IPS DF 19.7 (cell line): Measurements from ENCODE around the gene ZNF225.
"Not testable (repeated sequence)": the region's sequence is repeated elsewhere in the genome, so short reads cannot be mapped to it uniquely, and the experiment has no call there.

Source experiments
- DNase-seq: peaks from one replicate; pipeline ENCODE4 v3.0.0-alpha.2; 2013; ENCODE audit warnings: low read depth, low spot score

ZNF225 gene

DNA sequence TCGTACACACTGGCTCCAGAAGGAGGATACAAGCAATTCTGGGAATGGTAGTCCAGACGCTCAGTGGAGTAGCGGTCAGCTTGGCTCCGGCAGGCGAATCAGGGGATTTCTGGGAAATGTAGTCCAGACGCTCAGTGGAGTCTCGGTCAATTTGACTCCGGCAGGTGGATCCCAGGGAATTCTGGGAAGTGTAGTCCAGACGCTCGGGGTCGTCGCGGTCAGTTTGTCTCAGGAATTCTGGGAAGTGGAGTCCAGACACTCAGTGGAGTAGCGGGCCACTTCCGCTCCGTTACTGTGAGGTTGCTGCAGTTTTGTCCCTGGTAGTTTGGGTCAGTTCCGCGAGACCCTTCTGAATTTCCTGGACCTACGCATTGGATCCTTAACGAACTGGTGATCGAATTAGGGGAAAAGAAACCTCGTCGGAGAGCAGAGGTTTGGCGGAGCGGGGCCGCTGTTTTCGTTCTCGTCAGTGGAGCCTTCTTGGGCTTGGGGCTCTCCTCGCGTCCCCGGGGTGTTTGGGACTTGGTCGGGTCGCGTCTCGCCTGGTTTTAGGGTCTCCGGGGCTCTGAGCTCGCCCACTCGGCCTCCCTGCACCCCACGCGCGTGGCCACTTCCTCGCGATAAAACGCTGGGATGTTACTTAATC is at the start of gene ZNF225:
Gene ZNF225, plus strand, starts transcription at position 262 of the 646 bp plus-strand sequence. CDS start 2,429 bp downstream, outside the sequence.
- peak; percentile 99 for DNase-seq

DNA sequence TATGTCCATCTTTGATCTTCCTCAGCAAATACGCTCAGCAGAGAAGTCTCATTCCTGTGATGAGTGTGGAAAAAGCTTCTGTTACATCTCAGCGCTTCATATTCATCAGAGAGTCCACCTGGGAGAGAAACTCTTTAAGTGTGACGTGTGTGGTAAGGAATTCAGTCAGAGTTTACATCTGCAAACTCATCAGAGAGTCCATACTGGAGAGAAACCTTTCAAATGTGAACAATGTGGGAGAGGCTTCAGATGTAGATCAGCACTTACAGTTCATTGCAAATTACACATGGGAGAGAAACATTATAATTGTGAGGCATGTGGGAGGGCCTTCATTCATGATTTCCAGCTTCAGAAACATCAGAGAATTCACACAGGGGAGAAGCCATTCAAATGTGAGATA is 46.9 kb upstream of the ZNF225 start:
- DNase-seq: no peak

DNA sequence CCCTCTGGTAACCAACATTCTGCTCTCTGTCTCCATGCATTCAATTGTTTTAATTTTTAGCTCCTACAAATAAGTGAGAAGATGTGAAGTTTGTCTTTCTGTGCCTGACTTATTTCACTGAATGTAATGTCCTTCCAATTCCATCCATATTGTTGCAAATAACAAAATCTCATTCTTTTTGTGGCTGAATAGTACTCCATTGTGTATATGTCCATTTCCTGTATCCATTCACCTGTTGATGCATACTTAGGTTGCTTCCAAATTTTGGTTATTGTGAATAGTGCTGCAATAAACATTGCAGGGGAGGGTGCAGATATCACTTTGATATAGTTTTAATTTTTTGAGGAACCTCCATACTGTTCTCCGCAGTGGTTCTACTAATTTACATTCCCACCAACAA is 43.8 kb upstream of the ZNF225 start:
- DNase-seq: no peak

DNA sequence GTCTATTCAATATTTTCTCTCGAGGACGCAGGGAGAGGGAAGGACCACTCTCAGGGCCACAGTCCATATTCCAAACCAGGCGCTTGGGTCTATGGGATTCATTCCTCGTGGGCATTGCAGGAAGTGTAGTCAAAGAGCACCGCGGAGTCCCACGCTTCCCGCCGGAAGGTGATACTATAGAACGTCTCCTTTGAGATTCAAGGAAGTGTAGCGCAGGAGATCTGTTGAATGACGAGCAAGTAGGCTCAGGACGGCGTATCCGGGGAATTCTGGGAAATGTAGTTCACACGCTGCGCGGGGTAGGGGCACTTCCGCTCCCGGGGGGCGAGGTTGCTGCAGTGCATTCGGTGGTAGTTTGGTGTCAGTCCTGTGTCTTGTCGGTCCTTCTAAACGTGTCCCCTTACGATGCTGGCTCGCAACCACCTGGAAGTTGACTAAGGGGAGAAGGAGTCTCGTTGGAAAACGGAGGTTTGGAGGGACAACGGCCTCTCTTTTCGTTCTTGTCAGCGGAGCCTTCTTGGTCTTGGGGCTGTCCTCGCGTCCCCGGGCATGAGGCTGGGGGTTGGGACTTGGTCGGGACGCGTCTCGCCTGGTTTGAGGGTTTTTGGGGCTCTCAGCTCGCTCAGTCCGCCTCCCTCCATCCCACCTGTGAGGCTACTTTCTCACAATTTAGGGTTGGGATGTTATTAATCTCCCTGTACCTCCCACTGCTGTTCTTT is 41.2 kb upstream of the ZNF225 start, which contains the start of gene ZNF284:
Gene ZNF284, plus strand, starts transcription at position 336 of the 719 bp plus-strand sequence. CDS start 4,231 bp downstream, outside the sequence.
- peak; percentile 89 for DNase-seq

DNA sequence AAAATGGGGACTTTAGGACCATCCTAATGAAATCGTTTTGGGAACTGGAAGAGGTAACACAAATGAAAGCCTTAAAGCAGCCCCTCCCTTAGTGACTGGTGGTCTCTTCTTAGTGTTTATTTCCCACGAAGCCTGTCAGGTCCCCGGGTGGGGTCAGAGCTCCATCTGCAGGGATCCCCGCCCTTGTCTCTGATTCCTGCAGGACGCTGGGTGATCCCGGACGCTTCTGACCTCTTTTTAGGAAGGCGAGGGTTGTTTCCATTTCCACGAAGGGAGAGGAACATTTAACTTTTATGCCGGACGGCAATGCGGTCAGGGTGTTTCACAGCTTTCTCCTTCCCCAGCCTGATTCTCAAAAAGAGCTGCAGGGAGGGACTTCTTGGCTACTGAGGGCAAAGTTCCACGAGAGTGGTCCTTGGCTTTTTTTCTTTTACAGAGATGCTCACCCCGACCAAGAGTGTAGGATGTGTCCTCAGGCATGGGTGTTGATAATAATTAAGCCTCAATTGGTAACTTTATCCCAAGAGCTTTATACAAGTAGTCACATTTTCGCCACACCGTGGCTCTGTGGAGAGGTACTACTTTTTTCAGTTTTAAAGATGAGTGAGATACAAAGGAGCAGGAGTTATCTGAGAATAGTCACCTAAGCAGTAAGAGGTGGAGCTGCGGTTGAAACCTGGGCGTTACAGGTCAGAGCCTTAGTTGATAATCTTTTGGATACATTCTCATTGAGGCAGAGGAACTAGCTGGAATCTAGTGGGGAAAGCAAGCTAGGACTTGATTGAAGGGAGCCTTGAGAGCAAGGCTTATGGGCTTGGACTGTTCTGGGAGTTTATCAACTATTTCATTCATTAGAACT is 40.4 kb upstream of the ZNF225 start:
- DNase-seq: no peak

DNA sequence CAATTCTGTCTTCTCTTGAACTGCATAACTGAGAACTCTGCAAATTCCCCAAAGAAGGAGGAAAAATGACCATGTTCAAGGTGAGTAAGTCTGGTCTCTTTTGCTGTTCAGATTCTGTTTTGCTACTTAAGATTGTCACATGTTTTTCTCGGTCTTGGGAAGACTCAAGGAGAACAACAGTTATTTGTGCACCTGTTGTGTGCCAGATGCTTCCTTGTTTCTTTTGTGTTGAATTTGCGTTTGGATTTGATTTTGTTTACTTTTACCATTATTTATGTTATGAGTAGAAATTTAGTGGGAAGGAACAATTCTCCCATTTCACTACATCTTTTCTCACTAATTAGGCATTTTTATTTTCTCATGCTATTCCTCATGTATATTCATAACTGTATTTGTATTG is 36.9 kb upstream of the ZNF225 start:
- DNase-seq: no peak

DNA sequence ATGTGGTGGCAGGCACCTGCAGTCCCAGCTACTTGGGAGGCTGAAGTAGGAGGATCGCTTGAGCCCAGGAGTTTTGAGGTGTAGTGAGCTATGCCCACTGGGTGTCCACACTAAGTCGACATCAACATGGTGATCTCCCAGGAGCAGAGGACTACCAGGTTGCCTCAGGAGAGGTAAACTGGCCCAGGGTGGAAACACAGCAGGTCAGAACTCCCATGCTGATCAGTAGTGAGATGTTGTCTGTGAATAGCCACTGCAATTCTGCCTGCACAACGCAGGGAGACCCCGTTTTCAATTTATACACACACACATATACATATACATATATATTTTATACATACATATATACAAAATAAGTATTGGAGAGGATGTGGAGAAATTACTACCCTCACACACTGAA is 21.1 kb upstream of the ZNF225 start:
- no peak for DNase-seq

DNA sequence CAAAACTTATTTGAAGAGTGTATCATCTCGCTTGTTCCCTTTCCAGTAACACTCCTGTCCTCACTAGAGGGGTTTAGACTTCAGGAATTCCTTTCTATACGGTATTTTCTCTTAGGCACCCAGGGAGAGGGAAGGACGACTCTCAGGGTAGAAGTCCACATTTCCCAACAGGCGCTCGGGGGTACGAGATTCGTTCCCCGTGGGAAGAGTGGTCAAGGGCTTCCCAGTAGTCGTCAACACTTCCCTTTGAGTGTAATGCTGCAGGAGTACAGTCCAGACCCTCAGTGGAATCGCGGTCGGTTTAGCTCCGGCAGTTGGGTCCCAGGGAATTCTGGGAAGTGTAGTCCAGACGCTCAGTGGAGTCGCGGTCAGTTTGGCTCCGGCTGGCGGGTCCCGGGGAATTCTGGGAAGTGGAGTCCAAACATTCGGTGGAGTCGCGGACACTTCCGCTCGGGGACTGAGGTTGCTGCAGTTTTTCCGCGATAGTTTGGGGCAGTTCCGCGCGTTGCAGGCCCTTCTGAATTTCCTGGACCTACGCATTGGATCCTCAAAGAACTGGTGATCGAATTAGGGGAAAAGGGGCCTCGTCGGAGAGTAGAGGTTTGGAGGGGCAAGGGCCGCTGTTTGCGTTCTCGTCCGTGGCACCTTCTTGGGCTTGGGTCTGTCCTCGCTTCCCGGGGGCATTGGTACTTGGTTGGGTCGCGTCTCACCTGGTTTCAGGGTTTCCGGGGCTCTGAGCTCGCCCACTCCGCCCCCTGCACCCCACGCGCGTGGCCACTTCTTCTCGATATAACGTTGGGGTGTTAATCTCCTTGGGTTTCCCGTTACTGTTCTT is 19.1 kb upstream of the ZNF225 start, which contains the start of gene ZNF224:
Gene ZNF224, plus strand, starts transcription at position 431 of the 835 bp plus-strand sequence. CDS start 3,513 bp downstream, outside the sequence.
- peak; percentile 79 for DNase-seq

DNA sequence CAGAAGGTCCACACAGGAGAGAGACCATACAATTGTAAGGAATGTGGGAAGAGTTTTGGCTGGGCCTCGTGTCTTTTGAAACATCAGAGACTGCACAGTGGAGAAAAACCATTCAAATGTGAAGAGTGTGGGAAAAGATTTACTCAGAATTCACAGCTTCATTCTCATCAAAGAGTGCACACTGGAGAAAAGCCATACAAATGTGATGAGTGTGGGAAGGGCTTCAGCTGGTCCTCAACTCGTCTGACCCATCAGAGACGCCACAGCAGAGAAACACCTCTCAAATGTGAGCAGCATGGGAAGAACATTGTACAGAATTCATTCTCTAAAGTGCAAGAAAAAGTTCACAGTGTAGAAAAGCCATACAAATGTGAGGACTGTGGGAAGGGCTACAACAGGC is 5.4 kb upstream of the ZNF225 start:
- DNase-seq: no peak

DNA sequence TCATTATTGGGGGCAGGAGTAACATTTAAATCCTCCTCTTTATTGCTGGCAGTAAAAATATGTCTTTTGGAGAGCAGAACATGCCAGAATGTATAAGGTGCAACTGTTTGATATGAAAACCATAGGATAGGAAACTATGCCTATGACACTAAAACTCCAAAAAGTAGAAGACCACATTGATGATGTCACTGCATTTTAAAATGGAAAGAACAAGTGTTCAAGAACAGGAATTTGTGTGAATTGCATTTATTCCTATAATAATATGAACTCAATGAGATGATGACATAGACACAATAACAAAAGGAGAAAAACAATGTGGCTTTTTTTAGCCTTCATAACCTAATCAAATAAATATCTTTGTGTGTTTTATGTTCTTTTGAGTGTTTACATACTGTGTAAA is 3.7 kb upstream of the ZNF225 start:
- DNase-seq: no peak

DNA sequence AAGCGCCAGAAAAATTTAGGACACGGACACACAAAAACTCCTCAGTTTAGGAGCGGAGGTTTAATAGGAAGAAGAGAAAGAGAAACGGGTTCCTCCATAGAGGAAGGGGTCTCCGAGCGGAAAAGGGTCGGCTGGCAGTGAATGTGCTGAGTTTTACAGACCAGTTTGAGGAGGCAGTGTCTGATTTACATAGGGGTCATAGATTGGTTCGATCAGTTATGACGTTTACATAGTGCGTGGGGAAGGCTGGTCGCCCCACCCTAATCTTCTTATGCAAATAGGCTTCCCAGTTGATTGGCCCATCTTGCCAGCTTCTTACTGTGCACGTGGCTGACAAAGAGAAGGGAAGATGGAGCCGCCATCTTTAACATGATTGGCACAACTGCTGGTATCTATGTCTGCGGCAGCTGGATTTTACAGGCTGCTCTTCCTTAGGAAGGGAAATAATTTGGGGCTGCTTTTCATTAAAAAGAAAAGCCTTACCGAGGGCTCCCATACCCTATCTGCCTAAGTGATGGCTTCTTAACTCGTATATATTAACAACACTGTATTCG is 1.2 kb upstream of the ZNF225 start:
- peak; percentile 95 for DNase-seq

DNA sequence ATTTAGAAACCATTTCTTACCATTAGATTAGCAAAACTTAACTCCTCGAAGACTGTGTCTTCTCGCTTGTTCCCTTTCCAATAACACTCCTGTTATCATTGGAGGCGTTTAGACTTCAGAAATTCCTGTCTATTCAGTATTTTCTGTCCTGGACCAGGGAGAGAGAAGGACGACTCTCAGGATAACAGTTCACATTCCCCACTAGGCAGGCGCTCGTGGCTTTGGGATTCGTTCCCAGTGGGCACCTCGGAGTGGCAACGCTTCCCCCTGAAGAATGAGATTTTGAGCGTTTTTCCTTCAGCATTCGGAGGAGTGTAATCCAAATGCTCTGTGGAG is 429 bp upstream of the ZNF225 start:
- DNase-seq: no peak

DNA sequence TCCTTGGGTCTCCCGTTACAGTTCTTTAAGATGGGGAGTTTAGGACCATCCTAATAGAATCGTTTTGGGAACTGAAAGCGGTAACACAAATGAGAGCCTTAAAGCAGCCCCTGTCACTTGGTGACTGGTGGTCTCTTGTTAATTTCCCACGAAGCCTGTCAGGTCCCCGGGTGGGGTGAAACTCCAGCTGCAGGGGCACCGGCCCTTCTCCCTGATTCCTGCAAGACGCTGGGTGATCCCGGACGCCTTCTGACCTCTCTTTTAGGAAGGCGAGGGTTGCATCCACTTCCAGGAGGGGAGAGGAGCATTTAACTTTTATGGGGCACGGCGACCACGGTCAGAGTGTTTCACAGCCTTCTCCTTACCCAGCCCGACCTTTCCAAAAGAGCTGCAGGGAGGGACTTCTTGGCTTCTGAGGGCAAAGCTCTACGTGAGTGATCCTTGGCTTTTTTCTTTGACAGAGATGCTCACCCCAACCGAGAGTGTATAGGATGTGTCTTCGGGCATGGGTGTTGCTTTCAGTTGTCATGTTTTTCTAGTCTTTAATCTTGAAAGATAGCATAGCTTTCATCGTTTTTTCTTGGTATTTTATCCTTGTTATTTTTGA is 688 bp downstream of the ZNF225 start:
- no peak for DNase-seq

DNA sequence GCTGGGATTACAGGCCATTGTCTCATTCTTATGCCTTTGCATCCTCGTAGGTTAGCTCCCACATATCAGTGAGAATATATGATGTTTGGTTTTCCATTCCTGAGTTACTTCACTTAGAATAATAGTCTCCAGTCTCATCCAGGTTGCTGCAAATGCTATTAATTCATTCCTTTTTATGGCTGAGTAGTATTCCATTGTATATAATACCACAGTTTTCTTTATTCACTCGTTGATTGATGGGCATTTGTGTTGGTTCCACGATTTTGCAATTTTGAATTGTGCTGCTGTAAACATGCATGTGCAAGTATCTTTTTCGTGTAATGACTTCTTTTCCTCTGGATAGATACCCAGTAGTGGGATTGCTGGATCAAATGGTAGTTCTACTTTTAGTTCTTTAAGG is 8.0 kb downstream of the ZNF225 start:
- DNase-seq: not testable (repeated sequence)

DNA sequence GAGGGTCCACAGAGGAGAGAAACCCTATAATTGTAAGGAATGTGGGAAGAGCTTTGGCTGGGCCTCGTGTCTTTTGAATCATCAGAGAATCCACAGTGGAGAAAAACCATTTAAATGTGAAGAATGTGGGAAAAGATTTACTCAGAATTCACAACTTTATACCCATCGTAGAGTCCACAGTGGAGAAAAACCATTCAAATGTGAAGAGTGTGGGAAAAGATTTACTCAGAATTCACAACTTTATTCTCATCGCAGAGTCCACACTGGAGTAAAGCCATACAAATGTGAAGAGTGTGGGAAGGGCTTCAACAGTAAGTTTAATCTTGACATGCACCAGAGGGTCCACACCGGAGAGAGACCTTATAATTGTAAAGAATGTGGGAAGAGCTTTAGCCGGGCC is 18.8 kb downstream of the ZNF225 start:
- DNase-seq: no peak

DNA sequence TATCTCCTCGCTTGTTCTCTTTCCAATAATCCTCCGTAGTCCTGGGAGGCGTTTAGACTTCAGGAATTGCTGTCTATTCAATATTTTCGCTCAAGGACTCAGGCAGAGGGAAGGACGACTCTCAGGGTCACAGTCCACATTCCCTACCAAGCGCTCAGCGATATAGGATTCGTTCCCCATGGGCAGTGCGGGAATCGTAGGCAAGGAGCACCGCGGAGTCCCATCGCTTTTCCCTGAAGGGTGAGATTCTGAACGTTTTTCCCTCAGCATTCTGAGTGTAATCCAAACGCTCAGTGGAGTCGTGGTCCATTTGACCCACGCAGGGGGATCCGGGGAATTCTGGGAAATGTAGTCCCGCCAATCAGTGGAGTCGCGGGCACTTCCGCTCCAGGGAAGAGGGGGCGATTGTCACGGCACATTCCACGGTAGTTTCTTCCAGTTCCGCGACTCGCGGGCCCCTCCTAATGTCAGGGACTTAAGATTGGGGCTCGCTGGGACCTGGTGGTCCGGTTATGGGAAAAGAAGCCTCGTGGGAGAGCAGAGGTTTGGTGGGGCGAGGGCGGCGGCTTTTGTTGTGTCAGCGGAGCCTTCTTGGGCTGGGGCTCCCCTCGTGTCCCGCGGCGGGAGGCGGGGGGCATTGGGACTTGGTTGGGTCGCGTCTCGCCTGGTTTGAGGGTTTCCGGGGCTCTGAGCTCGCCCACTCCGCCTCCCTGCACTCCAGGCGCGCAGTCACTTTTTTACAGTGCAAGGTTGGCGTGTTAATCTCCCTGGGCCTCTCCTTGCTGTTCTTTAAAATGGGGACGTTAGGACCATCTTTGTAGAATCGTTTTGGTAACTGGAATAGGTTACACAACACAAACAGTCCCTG is 28.2 kb downstream of the ZNF225 start, which contains the start of gene ZNF234:
Gene ZNF234, plus strand, starts transcription at position 364 of the 868 bp plus-strand sequence. CDS start 3,079 bp downstream, outside the sequence.
- DNase-seq: peak; percentile 15

DNA sequence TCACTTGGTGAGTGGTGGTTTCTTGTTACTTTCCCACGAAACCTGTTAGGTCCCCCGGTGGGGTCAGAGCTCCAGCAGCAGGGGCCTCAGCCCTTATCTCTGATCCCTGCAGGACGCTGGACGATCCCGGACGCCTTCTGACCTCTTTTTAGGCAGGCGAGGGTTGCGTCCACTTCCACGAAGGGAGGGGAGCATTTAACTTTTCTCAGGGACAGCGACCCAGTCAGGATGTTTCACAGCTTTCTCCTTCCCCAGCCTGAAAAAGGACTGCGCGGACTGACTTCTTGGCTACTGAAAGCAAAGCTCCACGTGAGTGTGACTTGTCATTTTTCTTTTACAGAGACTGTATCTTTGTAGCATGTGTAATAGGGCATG is 28.8 kb downstream of the ZNF225 start:
- DNase-seq: no peak

DNA sequence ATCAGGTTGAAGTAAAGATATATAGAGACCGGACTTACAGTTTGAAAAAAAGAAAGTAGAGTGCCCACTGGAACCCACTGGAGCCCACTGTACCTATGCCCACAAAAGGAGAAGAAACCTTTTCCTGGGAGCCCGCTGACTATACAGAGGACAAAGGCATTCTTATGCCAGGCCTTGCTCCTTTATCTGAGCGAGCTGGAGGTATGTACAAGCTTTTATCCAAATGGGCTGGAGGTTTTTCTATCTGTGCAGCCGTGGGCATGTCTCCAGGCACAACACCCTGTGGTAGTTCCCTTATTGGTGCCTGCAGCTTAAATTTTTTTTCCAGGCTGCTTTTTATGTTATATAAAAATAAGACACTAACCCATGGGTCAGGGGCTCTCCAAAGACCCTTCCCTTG is 36.6 kb downstream of the ZNF225 start:
- no peak for DNase-seq

DNA sequence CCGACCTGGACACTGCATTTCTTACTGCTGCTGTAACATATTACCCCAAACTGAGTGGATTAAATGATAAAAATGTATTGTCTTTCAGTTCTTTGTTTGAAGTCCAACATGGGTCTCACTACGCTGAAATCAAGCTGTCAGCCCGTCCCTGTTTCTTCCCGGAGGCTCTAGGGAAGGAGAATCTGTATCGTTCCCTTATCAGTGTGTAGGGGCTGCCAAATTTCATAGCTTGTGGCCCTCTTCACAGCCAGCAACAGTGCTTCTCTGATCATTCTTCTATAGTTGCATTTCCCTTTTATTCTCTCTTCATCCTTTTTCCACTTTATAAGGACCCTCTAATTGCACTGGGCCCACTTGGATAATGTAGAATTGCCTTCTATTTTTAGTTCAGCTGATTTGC is 38.3 kb downstream of the ZNF225 start:
- DNase-seq: no peak

DNA sequence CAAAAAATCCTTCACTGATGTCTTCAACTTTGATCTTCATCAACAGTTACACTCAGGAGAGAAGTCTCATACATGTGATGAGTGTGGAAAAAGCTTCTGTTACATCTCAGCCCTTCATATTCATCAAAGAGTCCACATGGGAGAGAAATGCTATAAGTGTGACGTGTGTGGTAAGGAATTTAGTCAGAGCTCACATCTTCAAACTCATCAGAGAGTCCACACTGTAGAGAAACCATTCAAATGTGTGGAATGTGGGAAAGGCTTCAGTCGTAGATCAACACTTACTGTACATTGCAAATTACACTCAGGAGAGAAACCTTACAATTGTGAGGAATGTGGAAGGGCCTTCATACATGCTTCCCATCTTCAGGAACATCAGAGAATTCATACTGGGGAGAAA is 43.3 kb downstream of the ZNF225 start:
- DNase-seq: no peak
